Limb (tissue), 2 donors: ENCODE measurements around the gene CACNB2.

ENCODE experiments used
- DNase-seq, 2 donors: peaks; one replicate each; pipeline ENCODE4 v3.0.0-alpha.2; 2016; ENCODE audit errors: extremely low spot score in 2 of 2

The CACNB2 gene

DNA sequence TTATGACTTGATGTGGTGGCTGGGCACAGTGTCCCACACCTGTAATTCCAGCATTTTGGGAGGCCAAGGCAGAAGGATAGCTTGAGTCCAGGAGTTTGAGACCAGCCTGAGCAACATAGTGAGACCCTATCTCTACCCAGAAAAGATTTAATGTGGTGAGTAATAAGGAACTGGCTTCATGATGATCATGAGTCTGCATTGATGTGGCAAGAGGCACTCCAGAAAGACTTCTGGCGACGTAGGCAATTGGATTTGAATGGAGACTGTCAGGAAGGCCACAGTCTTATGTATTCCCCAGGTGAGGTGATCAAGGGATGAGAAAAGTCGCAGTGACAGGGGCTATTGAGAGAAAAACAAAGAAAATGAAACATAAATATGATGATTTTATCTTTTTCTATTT is 138.0 kb downstream of the CACNB2 start:
- DNase-seq = no peak

GRCh38 chr10:18279173-18279572 is 138.9 kb downstream of the CACNB2 start:
- DNase-seq = no peak

DNA sequence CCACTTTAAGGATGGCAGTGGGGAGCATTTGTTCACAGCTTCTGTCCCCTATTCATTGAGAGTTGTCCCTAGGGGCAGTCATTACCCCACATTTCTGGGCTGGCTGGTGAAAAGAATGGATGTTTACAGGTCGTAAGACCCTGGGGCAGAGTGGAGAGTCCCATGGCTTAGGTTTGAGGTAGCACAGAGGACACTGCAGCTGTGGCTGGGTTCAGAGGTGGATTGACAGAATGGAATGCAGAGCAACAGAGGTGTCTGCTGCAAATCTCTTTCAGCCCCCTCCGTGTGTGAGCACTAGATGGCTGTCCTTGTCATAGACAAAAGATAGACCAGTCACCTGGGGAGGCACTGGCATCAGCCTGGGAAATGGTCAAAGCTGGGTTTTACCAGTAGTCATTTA is 141.9 kb downstream of the CACNB2 start:
- DNase-seq = no peak

DNA sequence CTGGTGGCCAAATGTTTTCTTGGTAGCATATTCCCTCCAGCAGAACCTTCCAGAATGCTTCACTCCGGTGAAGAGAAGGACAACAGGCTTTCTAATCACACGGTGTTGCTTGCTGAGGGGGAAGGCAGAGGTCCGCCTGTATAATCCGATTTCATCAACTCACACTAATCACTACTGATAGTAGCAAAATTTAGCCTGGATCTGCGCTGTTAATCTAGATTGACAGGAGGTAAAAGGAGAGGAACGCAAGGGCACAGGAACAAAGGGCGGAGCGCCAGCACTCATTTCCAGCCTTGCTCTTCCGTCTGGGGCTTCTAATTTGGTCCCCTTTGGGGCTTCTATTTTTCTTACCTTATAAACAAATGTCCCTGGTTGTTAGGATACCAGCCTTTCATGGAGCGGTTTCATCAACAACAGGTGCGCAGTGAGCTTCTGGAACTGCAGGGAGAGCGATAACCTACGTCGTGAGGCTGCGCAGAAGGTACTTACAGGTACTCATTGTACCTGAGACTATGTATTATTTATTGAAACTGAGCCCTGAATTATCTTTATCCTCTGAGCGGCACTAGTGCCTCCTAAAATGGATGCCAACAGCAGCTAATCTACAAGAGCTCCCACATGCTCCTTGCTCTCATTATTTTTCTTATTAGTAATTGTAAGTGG is 150.6 kb downstream of the CACNB2 start:
- DNase-seq = no peak

DNA sequence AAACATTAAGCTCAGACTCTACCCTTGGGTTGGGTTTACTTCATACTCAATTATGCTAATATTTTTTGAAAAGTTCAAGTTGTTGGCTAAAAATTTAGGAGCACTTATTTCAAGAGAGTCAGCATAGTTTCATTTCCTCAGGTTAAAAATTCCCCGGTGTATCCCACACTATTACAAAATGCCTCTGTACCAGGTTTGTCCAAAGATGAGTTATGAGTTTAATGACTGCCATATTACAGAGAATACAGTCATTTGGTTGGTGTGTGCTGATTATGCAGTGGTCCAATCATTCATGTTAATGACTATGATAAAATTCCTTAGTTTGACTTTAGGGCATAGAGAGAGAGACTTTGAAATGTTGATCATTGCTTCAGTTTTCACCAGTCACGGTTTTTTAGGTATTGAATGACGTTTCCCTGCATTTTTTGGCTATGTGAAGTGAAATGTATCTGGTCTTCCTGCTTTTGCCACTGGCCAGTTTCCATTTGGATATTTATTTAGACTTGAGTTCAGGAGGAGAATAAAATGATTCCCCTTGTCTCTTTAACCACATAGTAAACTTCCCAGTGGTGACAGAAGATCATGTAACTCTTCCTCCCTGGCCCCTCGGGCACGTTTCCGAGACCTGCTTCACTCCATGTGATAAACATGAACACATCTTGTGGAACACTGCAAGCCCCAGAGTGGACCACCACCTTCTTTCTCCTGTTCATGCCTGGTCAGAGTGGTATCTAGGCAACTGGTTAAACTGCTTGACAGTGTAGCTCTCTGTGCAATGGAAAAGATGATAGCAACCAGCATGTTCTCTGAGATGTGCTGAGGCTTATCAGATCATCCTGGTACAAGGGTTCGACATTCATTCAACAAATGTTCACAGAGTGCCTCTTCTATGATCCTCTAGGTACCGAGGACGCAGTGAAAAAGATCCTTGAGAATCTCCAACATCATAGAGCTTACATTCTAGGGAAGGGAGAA is 153.6 kb downstream of the CACNB2 start:
- DNase-seq = no peak

GRCh38 chr10:18294633-18295032 is 154.4 kb downstream of the CACNB2 start:
- DNase-seq = no peak

DNA sequence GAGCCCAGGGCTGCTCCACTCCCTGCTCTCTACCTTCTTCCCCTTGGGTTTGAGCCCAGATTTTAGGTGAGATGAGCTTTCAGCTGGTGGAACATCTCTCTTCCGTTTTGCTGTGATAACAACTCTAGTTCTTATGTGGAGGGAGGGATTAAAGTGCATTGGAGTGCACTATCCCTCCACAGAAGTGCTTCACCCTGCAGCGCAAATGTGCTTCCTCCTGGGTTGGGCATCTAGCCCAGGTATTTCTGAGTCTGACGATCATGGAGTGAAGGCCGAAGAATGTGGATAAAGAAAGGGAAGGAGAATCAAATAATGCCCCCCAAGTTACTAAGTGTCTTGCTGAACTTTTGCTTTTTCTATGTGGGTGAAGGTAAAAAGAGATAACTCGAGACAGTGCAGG is 157.4 kb downstream of the CACNB2 start:
- DNase-seq = no peak

GRCh38 chr10:18298256-18298655 is 158.0 kb downstream of the CACNB2 start:
- DNase-seq = no peak

DNA sequence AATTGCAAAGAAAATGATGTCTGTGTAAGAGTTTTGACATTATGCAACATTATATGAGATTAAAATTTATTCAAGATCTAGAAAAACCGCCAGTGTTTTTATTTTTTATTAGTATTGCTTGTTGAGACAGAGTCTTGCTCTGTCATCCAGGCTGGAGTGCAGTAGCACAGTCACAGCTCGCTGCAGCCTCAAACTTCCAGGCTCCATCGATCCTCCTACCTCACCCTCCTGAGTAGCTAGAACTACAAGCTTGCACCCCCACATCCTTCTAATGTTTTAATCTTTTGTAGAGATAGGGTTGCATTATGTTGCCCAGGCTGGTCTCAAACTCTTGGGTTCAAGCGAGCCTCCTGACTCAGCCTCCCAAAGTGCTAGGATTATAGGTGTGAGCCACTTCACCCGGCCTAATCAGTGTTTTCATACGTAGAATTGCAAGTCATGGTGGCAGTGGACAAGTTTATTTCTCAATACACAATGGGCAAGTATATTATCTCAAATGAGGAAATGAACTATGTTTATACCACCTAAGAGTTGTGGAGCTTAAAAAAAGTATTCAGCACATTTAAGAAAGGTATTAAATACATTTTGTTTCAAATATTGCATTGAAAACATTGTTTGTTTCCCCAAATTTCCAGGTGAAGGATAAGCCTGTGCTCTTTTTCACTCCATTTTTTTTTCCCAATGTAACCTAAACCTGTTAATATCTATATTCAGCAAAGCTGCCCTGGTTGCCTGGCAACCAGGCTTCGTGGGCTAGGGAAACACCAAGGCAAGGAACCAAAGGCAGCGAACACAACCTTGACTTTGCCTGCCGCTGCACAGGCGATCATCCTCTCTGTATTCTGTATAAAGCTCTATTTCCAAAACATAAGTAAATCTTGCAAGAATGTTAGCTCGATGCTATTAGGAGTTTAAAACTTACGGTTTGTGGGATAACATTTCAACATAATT is 163.9 kb downstream of the CACNB2 start:
- DNase-seq = no peak

DNA sequence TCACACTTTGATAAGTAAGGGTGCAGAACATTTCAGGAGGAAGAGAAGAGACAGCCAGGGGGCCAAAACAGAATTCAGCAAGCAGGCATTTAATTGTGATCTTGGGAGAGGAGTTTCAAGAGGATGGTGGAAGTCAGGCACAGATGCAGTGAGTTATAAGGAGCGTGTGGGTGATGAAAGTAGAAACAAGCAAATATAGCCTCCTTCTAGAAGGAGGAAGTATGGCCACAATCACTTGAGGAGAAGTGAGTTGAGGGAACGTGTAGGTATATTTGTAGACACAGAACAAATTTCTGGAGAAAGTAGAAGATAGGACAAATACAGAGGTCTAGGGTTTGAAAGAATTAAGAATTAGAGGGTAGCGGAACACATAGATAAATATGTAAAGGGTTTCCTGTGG is 165.8 kb downstream of the CACNB2 start:
- no peak for DNase-seq

GRCh38 chr10:18308600-18308999 is 168.4 kb downstream of the CACNB2 start:
- DNase-seq = no peak

DNA sequence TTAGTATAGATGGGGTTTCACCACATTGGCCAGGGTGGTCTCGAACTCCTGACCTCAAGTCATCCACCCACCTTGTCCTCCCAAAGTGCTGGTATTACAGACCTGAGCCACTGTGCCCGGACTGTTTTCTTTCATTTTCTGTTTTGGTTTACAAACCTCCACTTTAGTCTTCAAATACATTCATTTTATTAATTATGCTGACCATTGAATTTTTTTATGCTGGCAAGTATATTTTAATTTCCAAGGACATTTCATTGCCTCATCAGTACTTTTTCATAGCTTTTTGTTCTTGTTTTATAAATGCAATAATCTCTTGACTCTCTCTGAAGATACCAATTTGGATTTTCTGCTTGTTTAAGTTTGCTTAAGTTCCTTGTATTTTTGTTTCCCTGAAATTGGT is 170.5 kb downstream of the CACNB2 start:
- DNase-seq = no peak

GRCh38 chr10:18312374-18313139 is 172.3 kb downstream of the CACNB2 start:
- peak in 1 of 2 donors; percentile 68 for DNase-seq

DNA sequence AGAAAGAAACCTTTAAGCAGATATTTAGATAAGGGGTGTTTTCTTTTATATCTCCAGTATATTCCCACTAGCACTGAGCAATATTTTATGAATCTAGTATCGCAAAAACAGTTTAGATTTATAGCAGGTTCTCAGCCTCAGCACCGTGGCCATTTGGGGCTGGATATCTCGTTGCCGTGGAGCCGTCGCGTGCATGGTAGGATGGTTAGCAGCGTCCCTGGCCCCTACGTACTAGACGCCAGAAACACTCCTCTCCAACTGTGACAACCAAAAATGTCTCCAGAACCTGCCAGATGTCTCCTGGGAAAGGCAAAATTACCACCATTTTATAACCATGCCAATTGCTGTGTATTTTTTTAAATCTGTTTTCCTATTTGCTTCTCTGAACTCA is 172.9 kb downstream of the CACNB2 start:
- DNase-seq = no peak

DNA sequence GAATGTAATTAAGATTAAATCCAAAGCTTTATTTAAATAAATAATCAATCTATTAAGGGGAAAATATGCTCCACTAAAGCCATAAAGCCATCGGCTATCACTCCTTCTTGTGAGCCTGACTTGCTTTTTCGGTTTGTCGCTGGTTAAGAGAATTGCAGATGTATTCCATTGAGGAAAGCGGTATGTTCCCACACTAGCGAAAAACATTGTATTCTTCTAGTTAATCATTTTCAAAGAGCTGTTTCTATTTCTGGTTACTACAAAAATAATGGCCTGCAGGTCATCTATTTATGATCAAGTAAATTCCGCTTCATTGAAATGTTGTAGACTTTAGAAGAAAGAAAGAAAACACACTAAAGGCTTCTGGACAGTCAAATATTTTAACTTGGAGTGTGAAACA is 173.4 kb downstream of the CACNB2 start:
- no peak for DNase-seq

- no peak for DNase-seq
Observed at GRCh38 chr10:18319628-18320027, 179.4 kb downstream of the CACNB2 start.

DNA sequence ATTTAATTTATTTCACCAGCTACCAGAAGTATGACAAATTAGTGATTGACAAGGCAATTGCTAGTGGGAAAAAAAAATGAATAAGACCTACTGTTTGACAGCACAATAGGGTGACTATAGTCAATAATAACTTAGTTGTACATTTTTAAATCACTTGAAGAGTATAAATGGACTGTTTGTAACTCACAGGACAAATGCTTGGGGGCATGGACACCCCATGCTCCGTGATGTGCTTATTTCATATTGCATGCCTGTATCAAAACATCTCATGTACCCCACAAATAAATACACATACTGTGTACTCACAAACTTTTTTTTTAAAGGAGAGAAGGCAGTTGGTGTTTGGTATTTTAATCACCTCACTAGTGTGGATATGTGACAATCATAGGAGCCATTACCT is 181.1 kb downstream of the CACNB2 start:
- DNase-seq = no peak

DNA sequence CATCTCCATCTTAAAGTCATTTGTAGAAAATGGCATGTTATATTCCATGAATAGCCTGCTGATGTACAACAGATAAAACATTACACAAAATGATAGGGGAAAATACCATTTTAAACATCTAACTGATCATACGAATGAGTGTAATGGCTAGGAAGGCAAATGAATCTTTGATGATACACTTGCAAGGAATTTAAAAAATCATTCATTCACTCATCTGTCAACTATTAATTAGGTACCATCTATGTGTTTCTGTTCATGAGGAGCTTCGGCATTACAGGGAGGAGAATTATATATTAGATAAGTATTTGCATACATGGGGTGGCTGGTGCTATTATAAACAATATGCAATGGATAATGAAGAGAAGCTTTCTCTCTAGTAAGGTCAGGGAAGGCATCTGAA is 183.7 kb downstream of the CACNB2 start:
- DNase-seq = no peak

GRCh38 chr10:18325410-18325809 is 185.2 kb downstream of the CACNB2 start:
- DNase-seq = no peak

DNA sequence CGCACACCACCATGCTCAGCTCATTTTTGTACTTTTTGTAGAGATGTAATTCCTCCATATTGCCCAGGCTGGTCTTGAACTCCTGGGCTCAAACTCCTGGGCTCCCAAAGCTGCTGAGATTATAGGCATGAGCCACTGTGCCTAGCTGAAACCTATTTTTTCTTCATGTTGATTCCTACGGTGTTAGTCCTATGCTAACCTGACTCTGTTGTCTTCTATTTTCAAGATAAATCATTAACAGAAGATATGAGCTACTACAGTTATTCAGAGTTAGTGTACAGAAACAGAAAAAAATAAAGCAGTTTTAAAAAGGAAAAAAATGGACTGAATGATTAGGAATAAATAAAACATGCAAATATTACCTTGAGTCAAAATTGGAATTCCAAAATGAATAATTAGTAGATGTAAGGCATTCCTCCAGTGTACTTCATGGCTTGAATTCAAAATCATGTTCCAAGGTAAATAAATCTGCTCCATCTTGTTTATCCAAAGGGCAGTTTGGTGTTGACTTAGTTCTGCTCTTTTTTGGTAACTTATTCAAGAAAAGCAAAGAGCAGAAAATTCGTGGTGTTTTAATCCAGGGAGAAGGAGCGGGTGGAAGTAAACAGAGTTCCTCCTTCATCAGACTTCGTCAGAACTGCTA is 185.8 kb downstream of the CACNB2 start:
- no peak for DNase-seq
